Heart right ventricle (tissue), 16 donors: ENCODE measurements around the gene LARGE1. TPM values are rescaled to one million over a fixed set of nuclear protein-coding genes. Genes with fewer than 3 reads are reported as not detected.

Experiments used
- ATAC-seq, 8 donors: fragments of 200-7000 bp; cut with Tn5 transposase; one replicate each; pipeline ENCODE4 v1.9.1; 2020; ENCODE audit warnings: mild to moderate bottlenecking in 8 of 8, moderate library complexity in 8 of 8, moderate number of reproducible peaks in 1 of 8
- DNase-seq, 2 donors: peaks; one replicate each; pipeline ENCODE4 v3.0.0-alpha.2; 2020
- H3K27ac ChIP-seq, 10 donors: fragments of 200-600 bp; sonication (generic) in 2 of 10; one replicate each; pipeline versions ENCODE4 v1.5.0 to v1.8.0; 2020 to 2022; ENCODE audit warnings: mild to moderate bottlenecking in 3 of 10
- H3K27me3 ChIP-seq, 7 donors: fragments of 200-600 bp; one replicate each; pipeline ENCODE4 v1.8.0; 2021 to 2022; ENCODE audit warnings: mild to moderate bottlenecking in 2 of 7
- H3K36me3 ChIP-seq, 9 donors: fragments of 200-600 bp; sonication (generic) in 1 of 9; one replicate each; pipeline versions ENCODE4 v1.5.0 to v1.8.0; 2020 to 2022; ENCODE audit warnings: mild to moderate bottlenecking in 2 of 9
- H3K4me1 ChIP-seq, 9 donors: fragments of 200-600 bp; sonication (generic) in 1 of 9; one replicate each; pipeline versions ENCODE4 v1.5.0 to v1.8.0; 2020 to 2022; ENCODE audit warnings: mild to moderate bottlenecking in 4 of 9
- H3K4me3 ChIP-seq, 10 donors: fragments of 200-600 bp; sonication (generic) in 2 of 10; one replicate each; pipeline versions ENCODE4 v1.5.0 to v1.8.0; 2020 to 2022; ENCODE audit warnings: mild to moderate bottlenecking in 7 of 10, moderate library complexity in 2 of 10
- H3K9me3 ChIP-seq, 11 donors: fragments of 200-600 bp in 10 of 11; sonication (generic) in 2 of 11; one replicate each; pipeline versions ENCODE4 v1.5.0 to v1.8.0; 2013 to 2022; ENCODE audit warnings: mild to moderate bottlenecking in 2 of 11, control low read depth in 1 of 11, moderate library complexity in 1 of 11
- CTCF ChIP-seq, 9 donors: fragments of 200-600 bp; sonication (generic) in 2 of 9; IDR thresholded peaks; one replicate each; pipeline versions ENCODE4 v1.5.0 to v1.8.0; 2021 to 2022; ENCODE audit warnings: antibody characterized with exemption in 9 of 9, mild to moderate bottlenecking in 5 of 9, moderate library complexity in 1 of 9
- WGBS, 2 donors: extraction: QIAGEN DNeasy Blood & Tissue Kit; methylation state at CpG; one replicate each; pipeline ENCODE4 v1.1.7; 2013; ENCODE audit warnings: inconsistent platforms in 1 of 2; 5-methylcytosine and 5-hydroxymethylcytosine counted together
- intact Hi-C, 10 donors: fragments of 100-400 bp; cut with DNase I; formaldehyde crosslinking; loops; one replicate each; pipeline versions ENCODE4 v1.11.1 to v1.14.2; 2022
- polyA plus RNA-seq, 2 donors: library from polyadenylated mRNA; stranded (reverse); fragments of 200-250 nt; gene quantifications; one replicate each; pipeline ENCODE4 v1.2.3, GENCODE V29; 2013
- total RNA-seq, 10 donors: library from RNA; stranded (reverse); fragmentation: NEBNext Ultra II Directional in 3 of 10; extraction: Animal tissue kit (Norgen Biotek cat#: 25700) in 3 of 10; gene quantifications; one replicate each; pipeline versions ENCODE4 v1.2.1 to v1.2.4, GENCODE V29; 2021 to 2023
- donor health status: Arrhythmogenic right ventricular cardiomyopathy.
- donor health status: ischemic (EF 13 %, LVEDD 7.1; RV severe dilation, severe dysfunction).
- donor health status: healthy with polysubstance abuse.
- donor health status: DM: no; HTN: yes; CAD: no.
- donor health status: DM: no; HTN: no; CAD: no.
- donor health status: ischemic (EF 25% LVEDD 6.9; RV normal size, moderate dysfunction).
- donor health status: ischemic (EF 25% LVEDD 5.7; RV mildly dilated, moderate dysfunction).
- donor health status: healthy.
- donor health status: DM: yes; HTN: yes; CAD: no.
- donor health status: Ischemic cardiomyopathy.
- donor health status: ischemic (EF 35%, LVEDD 5.7; RV mildly dilated, moderate dysfunction).
- donor health status: nonischemic (EF 11% LVEDD 7.7; RV severe dilation, severe dysfunction).
- donor health status: DM: yes; HTN: yes; CAD: no.
- donor health status: PGD.
- donor health status: ischemic (EF 29% LVEDD 5.4; RV normal size, mild dysfunction).
- donor health status: nonischemic (EF 23%, LVEDD 6.1; RV moderate dilation, normal function).

Gene LARGE1
- total and polyA plus RNA-seq, 12 donors: 33.7 to 184 (median 144) TPM

- DNase-seq (no peak), ATAC-seq (peak in 1 of 8 donors; percentile 7)
- no peaks in the 10 kb centered on the region for H3K27me3 ChIP-seq
- no peak overlapping the region for H3K4me3 ChIP-seq
- H3K4me1 ChIP-seq: peaks cover 4 to 36% (median 20%) of the 10 kb centered on the region in 9 donors
- no peaks in the 10 kb centered on the region for H3K36me3 ChIP-seq
- intact Hi-C loops: no loop called here
- no peak overlapping the region for H3K27ac ChIP-seq
- no peak for TF ChIP-seq CTCF (IDR thresholded peaks at IDR 0.05)
- WGBS, 2 donors: 60 to 72% methylated on average over 7 of the region's 7 CpGs
- no peaks in the 10 kb centered on the region for H3K9me3 ChIP-seq
Observed at GRCh38 chr22:33745501-33745900, 174.8 kb downstream of the LARGE1 start.

GRCh38 chr22:33743756-33744155, 176.5 kb downstream of the LARGE1 start:
- no peak overlapping the region for H3K27ac ChIP-seq

GRCh38 chr22:33741025-33741424, 179.3 kb downstream of the LARGE1 start:
- Histone ChIP-seq H3K27me3 (no peaks in the 10 kb centered on the region), H3K27ac (no peak overlapping the region), H3K9me3 (peaks cover 0 to 4% (median 0%) of the 10 kb centered on the region in 11 donors), H3K4me3 (no peak overlapping the region), H3K36me3 (no peaks in the 10 kb centered on the region), H3K4me1 (peaks cover 4 to 43% (median 20%) of the 10 kb centered on the region in 9 donors)
- no peak for ATAC-seq
- TF ChIP-seq CTCF (IDR thresholded peaks at IDR 0.05): no peak
- WGBS, 2 donors: 64 to 75% methylated on average over 3 of the region's 3 CpGs
- no peak for DNase-seq
- intact Hi-C loops: no loop called here

More at GRCh38 chr22:33743756-33744155, 176.5 kb downstream of the LARGE1 start:
- no peaks in the 10 kb centered on the region for H3K9me3 ChIP-seq
- TF ChIP-seq CTCF (IDR thresholded peaks at IDR 0.05): no peak
- DNase-seq (no peak), ATAC-seq (no peak)
- no peaks in the 10 kb centered on the region for H3K27me3 ChIP-seq
- intact Hi-C loops: no loop called here
- no peaks in the 10 kb centered on the region for H3K36me3 ChIP-seq
- no peak overlapping the region for H3K4me3 ChIP-seq
- WGBS, 2 donors: 95 to 98% methylated on average over 5 of the region's 5 CpGs
- H3K4me1 ChIP-seq: peaks cover 4 to 33% (median 19%) of the 10 kb centered on the region in 9 donors

- H3K27ac ChIP-seq: no peak overlapping the region
- no peak for DNase-seq
- no peak overlapping the region for H3K4me3 ChIP-seq
- WGBS, 2 donors: 83 to 87% methylated on average over 4 of the region's 4 CpGs
- H3K4me1 ChIP-seq: peaks cover 0 to 30% (median 7%) of the 10 kb centered on the region in 9 donors
- H3K27me3 ChIP-seq: no peaks in the 10 kb centered on the region
- no peak for ATAC-seq
- intact Hi-C loops: no loop called here
- peaks cover 0 to 7% (median 0%) of the 10 kb centered on the region in 11 donors for H3K9me3 ChIP-seq
- TF ChIP-seq CTCF (IDR thresholded peaks at IDR 0.05): no peak
- H3K36me3 ChIP-seq: no peaks in the 10 kb centered on the region
Observed at GRCh38 chr22:33739516-33739915, 180.8 kb downstream of the LARGE1 start.
